Measurements from ENCODE around the gene KRT84.

DNA sequence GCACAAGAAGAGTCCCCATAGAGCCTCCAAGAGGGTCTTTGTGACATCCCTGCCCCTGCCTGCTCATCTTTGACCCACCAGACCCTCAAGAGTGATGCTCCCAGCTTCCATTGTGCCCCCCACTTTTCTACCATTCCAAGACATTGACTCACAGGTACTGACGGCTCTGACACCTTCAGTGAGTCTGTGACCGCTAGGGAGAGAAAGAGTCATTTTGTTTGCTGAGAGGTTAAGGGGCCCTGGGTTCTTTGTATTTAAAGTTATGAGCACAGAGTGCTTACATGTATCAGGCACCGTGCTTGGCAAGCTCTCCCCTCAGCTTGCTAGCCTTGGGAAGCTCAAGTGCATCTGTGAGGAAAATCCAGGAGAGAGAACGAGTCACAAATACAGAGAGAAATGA lies 27.8 kb upstream of the KRT84 start:
- TF ChIP-seq POLR2AphosphoS5 (IDR thresholded peaks at IDR 0.05) = no peak
- TF ChIP-seq, protein P1, sequence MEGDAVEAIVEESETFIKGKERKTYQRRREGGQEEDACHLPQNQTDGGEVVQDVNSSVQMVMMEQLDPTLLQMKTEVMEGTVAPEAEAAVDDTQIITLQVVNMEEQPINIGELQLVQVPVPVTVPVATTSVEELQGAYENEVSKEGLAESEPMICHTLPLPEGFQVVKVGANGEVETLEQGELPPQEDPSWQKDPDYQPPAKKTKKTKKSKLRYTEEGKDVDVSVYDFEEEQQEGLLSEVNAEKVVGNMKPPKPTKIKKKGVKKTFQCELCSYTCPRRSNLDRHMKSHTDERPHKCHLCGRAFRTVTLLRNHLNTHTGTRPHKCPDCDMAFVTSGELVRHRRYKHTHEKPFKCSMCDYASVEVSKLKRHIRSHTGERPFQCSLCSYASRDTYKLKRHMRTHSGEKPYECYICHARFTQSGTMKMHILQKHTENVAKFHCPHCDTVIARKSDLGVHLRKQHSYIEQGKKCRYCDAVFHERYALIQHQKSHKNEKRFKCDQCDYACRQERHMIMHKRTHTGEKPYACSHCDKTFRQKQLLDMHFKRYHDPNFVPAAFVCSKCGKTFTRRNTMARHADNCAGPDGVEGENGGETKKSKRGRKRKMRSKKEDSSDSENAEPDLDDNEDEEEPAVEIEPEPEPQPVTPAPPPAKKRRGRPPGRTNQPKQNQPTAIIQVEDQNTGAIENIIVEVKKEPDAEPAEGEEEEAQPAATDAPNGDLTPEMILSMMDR (IDR thresholded peaks at IDR 0.05) = no peak
